Esophagus muscularis mucosa (tissue), 3 donors: Measurements from ENCODE around the gene SLC25A48.

Source experiments
- CTCF ChIP-seq, 3 experiments: fragments of 200-600 bp in 2 of 3; fragments of 450-650 bp in 1 of 3; sonication (generic) in 2 of 3; IDR thresholded peaks; one replicate each; pipeline ENCODE4 v1.5.1; 2017 to 2019; ENCODE audit warnings: antibody characterized with exemption in 3 of 3, mild to moderate bottlenecking in 2 of 3, moderate library complexity in 1 of 3
- POLR2AphosphoS5 ChIP-seq, 2 donors: sonication (generic); formaldehyde crosslinking; IDR thresholded peaks; one replicate each; pipeline ENCODE4 v1.6.1; 2017; ENCODE audit warnings: antibody characterized with exemption in 2 of 2

GRCh38 chr5:135879591-135879990, 45.1 kb downstream of the SLC25A48 start:
- no peak for TF ChIP-seq CTCF (IDR thresholded peaks at IDR 0.05)
- no peak for TF ChIP-seq POLR2AphosphoS5 (IDR thresholded peaks at IDR 0.05)
